ENCODE measurements around the gene CACNA1F.
A peak's percentile ranks its signal among the peaks of the same experiment; 100 is the strongest.
"Not testable (repeated sequence)": the region's sequence is repeated elsewhere in the genome, so short reads cannot be mapped to it uniquely, and the experiment has no call there.

Gene CACNA1F

DNA sequence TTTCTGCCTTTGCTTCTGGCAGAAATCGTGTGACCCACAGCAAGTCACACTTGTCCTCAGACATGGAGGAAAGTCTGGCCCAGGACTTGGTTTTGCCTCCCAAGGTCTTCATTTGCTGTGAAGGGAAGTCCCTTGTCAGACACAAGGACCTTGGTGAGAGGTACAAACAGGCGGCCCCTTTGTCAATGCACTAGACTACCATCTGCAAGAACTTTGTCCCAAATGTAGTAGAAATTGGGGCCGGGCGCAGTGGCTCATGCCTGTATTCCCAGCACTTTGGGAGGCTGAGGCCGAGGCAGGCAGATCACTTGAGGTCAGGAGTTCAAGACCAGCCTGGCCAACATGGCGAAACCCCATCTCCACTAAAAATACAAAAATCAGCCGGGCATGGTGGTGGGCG lies 59.6 kb downstream of the CACNA1F start:
- DNase-seq = not testable (repeated sequence)

DNA sequence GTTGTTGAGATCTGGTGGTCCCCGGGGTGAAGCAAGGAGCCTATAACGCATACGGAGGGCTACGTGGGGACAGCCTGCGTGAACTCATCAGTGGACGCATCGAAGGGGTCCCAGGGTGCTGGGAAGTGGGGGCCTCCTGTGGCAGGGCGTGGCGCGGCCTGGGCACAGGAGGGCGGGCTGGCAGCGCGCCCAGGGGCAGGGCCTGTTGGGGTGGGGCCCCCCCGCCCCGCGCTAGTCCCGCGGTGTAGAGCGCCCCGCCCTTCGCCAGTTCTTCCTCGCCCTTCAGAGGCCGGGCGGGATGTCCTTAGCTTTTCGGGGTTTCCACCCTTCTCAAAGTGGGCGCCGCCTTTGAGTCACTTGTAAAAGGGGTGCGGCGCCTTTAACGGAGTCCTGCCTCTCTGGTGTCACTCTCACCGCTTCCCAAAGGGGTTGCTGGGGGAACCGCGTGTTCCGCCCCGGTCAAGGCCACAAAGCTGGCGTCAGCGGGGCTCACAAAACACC lies 60.8 kb downstream of the CACNA1F start:
- peak; percentile 52 for DNase-seq

DNA sequence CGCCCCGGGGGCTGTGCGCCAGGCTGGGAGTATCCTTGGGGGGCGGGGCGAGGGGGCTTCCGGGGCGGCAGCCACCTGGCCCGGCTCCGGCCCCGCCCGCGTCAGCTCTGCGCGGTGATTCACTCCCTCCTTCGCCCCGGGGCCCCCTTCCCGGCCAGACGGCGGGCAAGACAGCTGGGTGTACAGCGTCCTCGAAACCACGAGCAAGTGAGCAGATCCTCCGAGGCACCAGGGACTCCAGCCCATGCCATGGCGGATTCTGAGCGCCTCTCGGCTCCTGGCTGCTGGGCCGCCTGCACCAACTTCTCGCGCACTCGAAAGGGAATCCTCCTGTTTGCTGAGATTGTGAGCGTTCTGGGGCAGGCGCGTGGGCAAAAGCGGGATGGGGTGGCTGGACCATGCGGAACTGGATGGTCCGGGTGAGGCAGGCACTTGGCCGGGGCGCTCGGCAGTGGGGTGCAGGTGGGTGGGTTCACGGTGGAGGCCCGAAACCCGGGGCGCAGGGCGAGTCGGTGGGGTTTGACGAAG lies 61.3 kb downstream of the CACNA1F start, which contains the start of gene PLP2:
Gene PLP2, plus strand, starts transcription at position 147 of the 528 bp plus-strand sequence. Its CDS starts 103 bp downstream, at position 250.
- peak; percentile 37 for DNase-seq

DNA sequence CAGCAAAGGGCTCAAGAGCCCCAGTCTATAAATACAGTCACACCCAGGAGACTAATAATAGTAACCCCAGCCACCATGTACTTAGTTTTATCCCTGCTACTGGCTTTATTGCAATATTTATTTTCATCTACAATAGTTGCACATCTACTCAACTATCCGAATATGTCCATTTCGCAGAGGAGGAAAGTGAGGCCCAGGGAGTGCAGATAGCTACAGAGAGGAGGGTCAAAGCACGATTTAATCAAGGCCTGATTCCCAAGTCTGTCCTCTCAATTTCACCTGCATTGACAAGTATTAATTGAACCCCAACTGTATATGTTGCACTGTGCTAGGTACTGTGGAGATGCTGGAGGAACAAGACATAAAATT lies 65.4 kb downstream of the CACNA1F start:
- DNase-seq = no peak

DNA sequence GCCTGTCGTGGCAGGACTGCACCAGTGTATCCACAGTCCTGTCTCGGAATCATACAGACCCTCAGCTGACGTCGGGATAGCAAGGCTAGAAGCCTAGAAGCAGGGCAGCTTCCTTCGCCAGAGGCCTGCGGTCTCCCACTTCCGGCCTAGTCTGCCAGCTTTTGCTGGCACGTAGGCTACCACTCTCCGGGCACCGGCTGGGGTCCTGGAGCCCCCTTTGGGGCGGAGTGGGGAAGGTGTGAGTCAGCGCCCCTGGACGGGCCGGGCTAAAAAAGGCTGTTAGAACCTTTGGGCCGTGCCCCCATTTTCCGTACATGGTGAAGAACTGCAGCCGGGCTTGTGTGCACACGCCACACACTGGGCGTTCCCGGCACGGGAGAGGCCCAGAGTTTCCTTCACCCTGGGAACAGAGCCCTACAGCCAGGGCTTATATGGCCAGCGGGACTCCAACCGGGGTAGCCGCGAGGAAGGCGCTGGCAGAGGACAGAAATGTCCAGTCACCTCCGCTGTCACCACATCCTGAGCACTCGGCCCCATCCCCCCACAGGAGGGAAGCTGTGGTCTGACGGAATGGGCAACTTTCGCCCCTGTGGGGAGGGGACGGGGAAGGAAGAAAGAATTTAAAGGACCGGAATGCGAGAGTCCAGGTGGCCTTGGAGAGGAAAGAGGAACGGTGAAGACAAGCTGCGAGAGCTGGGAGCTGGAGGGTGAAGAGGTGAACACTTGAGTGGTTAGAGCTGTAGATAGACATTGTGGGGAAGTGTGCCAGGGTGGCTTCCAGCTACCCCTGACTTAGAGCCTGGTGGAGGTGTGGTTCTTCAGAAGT lies 66.0 kb downstream of the CACNA1F start:
- DNase-seq = no peak

DNA sequence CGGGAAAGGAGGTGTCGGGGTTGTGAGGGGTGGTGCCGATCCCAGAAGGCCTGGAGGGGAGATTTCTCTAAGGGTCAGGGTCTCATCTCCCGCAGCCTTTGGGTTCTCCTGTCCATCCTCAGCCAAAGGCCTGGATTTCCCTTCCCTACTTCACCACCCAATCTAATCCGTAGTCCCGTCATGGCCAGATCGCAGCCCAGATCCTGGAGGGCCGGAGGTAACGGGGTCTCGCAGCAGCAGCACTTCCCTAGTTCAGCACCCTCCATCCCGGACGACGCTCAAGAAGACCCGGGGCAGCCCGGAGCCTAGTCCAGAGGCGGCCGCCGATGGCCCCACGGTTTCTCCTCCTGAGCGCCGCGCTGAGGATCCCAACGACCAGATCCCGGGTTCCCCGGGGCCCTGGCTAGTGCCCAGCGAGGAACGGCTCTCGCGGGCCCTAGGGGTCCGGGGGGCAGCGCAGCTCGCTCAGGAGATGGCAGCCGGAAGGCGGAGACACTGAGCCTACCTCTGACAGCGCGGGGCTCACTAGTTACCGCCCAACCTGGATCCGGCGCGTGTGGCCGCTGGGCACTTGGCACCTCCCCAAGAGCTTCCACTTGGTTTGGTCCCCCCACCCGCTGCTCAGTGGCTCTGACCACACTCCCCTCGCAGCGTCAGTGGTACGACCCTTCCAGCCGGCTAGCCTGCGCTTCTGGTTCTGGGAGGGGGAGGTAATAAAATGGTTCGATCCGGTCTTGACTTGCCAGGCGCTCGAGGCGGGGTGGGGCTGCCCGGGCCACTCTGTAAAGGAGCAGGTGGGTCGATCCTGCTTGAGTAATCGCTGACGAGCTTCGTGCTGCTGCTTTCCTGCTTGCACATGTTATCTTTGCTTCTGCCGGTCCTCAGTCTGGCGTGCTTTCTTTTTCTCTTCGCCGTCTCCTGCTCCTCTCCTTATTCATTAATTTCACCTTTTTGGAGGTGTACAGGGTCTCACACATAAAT lies 66.9 kb downstream of the CACNA1F start:
- DNase-seq = peak; percentile 17

DNA sequence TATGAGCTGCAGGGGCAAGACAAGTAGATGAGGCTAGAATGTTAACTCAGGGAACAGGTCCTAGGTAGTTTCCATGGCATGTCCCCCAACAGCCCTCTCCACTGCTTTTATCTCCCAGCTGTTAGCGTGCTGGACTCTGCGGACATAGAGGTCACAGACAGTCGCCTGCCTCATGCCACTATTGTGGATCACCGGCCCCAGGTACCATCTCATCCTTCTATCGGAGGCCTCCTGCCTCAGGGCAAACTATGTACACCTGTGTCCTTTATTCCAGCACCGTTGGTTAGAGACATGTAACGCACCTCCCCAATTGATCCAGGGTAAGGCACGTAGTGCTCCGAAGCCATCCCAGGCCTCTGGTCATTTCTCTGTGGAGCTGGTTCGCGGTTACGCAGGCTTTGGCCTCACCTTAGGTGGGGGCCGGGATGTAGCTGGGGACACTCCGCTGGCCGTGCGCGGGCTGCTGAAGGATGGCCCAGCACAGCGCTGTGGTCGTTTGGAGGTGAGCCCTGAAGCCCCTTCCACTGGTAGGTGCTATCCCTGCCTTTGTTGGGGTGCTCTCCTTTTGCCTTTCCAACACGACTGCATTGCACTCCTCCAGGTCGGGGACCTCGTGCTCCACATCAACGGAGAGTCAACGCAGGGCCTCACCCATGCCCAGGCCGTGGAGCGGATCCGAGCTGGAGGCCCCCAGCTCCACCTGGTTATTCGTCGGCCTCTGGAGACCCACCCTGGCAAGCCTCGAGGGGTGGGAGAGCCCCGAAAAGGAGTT lies 68.4 kb downstream of the CACNA1F start:
- no peak for DNase-seq

DNA sequence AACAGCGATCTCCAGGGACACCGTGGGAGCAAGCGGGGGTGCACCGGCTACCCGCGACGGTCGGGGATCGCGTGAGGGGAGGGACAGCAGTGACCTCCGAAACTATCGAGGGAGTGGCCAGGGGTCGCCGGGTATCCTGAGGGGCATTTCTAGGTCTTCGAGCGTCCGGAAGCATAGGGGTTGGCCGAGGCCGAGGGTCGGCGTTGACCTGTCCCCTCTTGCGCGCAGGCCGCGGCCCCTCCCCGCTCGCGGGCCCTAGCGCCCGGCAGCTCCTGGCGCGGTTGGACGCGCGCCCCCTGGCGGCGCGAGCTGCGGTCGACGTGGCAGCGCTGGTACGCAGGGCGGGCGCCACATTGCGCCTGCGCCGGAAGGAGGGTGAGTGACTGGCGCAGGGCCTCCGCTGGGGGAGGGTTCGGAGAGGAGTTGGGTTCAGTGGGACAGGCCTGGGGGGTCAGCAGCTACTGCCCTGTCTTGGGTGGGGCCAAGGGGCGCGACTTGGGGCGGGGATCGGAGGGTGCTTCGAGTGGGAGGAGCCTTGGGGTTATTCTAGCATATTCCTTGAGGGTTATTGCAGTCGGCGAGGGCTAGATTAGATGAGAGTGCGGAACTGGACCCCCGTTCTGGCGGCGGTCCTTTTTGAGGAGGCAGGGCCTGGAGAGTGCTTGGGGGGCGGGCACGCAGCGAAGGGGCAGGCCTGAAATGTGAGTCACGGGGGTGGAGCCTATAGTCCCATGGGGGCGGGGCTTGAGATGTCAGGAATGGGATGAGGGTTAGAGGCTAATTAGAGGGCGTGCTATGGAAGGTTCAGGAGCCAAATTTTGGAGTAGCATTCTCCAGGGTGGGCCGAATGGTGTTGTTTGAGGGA lies 69.4 kb downstream of the CACNA1F start:
- DNase-seq = peak; percentile 48

DNA sequence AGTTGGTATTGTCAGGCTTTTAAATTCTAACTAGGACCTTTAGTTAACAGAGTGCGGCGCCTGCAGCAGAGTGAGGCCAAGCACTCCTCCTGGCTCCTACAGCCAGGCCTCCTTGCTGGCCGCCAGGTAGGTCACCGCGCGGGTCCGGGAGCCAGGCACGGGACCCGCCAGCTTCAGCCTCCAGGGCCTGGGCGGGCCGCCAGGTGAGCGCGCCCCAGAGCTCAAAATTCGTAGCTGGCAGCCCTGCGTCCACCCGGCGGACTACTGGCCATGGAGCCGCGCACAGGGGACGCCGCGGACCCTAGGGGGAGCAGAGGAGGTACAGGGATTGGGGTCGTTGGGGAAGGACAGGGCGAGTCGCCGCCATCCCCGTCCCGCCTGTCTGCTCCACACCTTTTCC lies 70.5 kb downstream of the CACNA1F start, which contains the start of gene MAGIX:
Gene MAGIX, plus strand, starts transcription at position 139 of the 400 bp plus-strand sequence. Its CDS starts 132 bp downstream, at position 271.
- DNase-seq = no peak

DNA sequence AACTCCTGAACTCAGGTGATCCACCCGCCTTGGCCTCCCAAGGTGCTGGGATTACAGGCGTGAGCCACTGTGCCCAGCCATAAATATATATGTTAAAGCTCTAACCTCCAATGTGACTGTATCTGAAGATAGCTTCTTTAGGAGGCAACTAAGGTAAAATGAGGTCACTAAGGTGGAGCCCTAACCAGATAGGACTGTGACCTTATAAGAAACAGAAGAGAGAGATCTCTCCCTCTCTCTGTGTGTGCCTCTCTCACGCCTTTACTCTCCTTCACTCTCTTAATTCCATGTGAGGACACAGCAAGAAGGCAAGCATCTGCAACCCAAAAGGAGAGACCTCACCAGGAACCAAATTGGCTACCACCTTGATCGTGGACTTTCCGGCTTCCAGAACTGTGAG lies 71.5 kb downstream of the CACNA1F start:
- no peak for DNase-seq

DNA sequence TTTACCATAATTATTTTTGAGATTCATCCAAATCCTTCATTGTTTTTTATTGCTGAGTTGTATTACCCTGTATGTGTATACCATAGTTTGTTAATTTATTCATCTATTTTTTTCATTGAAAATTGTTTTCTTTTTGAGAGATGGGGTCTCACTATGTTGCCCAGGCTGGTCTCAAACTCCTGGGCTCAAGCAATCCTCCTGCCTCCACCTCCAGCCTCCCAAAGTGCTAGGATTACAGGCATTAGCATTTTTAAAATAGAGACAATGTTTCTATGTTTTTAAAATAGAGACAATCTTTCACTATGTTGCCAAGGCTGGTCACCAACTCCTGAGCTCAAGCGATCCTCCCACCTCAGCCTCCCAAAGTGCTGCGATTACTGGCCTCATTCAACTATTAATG lies 72.2 kb downstream of the CACNA1F start:
- no peak for DNase-seq

DNA sequence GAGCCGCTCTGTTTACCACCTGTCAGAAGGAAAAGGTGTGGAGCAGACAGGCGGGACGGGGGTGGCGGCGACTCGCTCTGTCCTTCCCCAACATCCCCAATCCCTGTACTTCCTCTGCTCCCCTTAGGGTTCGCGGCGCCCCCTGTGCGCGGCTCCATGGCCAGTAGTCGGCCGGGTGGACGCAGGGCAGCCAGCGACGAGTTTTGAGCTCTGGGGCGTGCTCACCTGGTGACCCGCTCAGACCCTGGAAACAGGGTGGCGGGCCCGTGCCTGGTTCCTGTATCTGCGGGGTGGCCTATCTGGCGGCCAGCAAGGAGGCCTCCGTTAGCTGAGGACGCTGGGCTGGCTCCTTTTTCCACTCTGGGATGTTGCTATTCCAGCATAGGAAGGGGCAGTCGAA lies 75.9 kb downstream of the CACNA1F start:
- DNase-seq = no peak

DNA sequence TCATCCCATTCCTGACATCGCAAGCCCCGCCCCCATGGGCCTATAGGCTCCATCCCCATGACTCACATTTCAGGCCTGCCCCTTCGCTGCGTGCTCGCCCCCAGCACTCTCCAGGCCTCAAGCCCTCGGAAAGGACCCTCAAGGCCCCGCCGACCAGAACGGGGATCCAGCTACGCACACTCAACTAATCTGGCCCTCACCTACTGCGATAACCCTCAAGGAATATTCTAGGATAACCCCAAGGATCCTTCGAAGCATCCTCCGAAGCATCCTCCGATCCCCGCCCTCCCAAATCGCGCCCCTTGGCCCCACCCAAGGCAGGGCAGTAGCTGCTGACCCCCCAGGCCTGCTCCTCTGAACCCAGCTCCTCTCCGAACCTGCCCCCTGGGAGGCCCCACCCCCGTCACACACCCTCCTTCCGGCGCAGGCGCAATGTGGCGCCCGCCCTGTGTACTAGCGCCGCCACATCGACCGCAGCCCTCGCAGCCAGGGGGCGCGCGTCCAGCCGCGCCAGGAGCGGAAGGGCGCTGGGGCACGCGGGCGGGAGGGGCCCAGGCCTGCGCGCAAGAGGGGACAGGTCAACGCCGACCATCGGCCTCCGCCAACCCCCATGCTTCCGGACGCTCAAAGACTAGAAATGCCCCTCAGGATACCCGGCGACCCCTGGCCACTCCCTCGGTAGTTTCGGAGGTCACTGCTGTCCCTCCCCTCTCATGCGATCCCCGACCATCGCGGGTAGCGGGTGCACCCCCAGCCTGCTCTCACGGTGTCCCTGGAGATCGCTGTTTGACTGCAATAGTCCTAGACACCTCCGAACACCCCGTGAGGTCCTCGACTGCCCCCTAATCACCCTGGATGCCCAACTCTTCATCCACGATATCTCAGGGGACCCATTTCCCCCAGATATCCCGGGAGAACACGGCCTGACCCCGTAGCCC lies 77.0 kb downstream of the CACNA1F start:
- DNase-seq = peak; percentile 56

DNA sequence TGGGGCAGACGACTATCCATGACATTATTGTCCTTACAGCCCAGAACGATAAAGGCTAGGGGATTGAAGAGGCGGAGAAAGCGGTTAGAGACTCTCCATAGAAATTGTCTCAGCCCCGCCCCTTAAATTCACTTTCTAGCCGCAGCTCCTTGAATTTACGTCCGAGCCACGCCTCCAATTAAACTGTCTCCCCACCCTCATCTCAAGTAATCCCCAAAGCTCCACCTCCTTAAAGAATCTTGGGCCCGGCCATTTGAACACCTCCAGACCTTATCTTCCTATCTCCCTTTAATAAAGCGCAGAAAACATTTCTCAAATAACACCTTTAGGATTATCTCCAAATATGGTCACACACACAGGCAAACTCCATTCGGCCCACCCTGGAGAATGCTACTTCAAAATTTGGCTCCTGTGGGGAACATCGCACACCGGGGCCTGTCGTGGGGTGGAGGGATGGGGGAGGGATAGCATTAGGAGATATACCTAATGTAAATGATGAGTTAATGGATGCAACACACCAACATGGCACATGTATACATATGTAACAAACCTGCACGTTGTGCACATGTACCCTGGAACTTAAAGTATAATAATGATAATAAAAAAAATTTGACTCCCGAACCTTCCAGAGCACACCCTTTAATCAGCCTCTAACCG lies 77.8 kb downstream of the CACNA1F start:
- DNase-seq = no peak

All from NCI-H2171 (cell line).